OCI-LY1 (cell line): ENCODE measurements around the gene TRIM63.

Experiments
- H2AFZ ChIP-seq: fragments of 200-600 bp; sonication (generic), shearing (Covaris generic); 2 replicates; pipeline ENCODE4 v1.6.0; 2014; ENCODE audit warnings: antibody characterized with exemption, mild to moderate bottlenecking, low read length
- H3F3A ChIP-seq: fragments of 200-600 bp; sonication (generic), shearing (Covaris generic); 2 replicates; pipeline ENCODE4 v1.6.0; 2014; ENCODE audit warnings: mild to moderate bottlenecking, antibody characterized with exemption, low read length, moderate library complexity; ENCODE audit not compliant: insufficient read depth
- H3K27ac ChIP-seq: fragments of 200-600 bp; sonication (generic); 2 replicates; pipeline ENCODE4 v1.5.1; 2014; ENCODE audit warnings: low read length, mixed run types, mild to moderate bottlenecking, low read depth; ENCODE audit not compliant: poor library complexity, severe bottlenecking
- H3K27me3 ChIP-seq: fragments of 200-600 bp; sonication (generic); 2 replicates; pipeline ENCODE4 v1.6.0; 2014; ENCODE audit warnings: antibody characterized with exemption, mild to moderate bottlenecking, low read length, moderate library complexity; ENCODE audit not compliant: insufficient read depth
- H3K36me3 ChIP-seq: fragments of 200-600 bp; sonication (generic); 2 replicates; pipeline ENCODE4 v1.6.1; 2014; ENCODE audit warnings: mild to moderate bottlenecking, antibody characterized with exemption, low read length, moderate library complexity, mixed read lengths; ENCODE audit not compliant: insufficient read depth
- H3K4me1 ChIP-seq: fragments of 200-600 bp; sonication (generic); 2 replicates; pipeline ENCODE4 v1.5.1; 2014; ENCODE audit warnings: mild to moderate bottlenecking, low read length, moderate library complexity; ENCODE audit not compliant: insufficient read depth, severe bottlenecking
- H3K4me2 ChIP-seq: fragments of 200-600 bp; sonication (generic), shearing (Covaris generic); 2 replicates; pipeline ENCODE4 v1.6.1; 2014; ENCODE audit warnings: low read length
- H3K4me3 ChIP-seq: fragments of 200-600 bp; sonication (generic); 2 replicates; pipeline ENCODE4 v1.5.1; 2014; ENCODE audit warnings: low read length, low read depth, mild to moderate bottlenecking, mixed read lengths; ENCODE audit not compliant: poor library complexity, severe bottlenecking
- H3K79me2 ChIP-seq: fragments of 200-600 bp; shearing (Covaris generic); 2 replicates; pipeline ENCODE4 v1.6.1; 2016; ENCODE audit warnings: mixed run types, low read length, mixed read lengths; ENCODE audit not compliant: insufficient read depth
- H3K9ac ChIP-seq: fragments of 200-600 bp; sonication (generic), shearing (Covaris generic); 2 replicates; pipeline ENCODE4 v1.6.1; 2014; ENCODE audit warnings: mild to moderate bottlenecking, low read length, mixed read lengths
- H3K9me2 ChIP-seq: fragments of 200-600 bp; sonication (generic), shearing (Covaris generic); 2 replicates; pipeline ENCODE4 v1.6.1; 2014; ENCODE audit warnings: low read depth, mild to moderate bottlenecking, low read length, mixed read lengths
- H3K9me3 ChIP-seq: fragments of 200-600 bp; shearing (Covaris generic); 2 replicates; pipeline ENCODE4 v1.6.1; 2014; ENCODE audit warnings: low read length, mixed read lengths
- H4K20me1 ChIP-seq: fragments of 200-600 bp; sonication (generic), shearing (Covaris generic); 2 replicates; pipeline ENCODE4 v1.6.0; 2016; ENCODE audit warnings: mild to moderate bottlenecking, low read length; ENCODE audit not compliant: insufficient read depth
- CTCF ChIP-seq: fragments of 200-600 bp; sonication (generic), shearing (Covaris generic); IDR thresholded peaks from 2 replicates; pipeline ENCODE4 v1.5.1; 2017; ENCODE audit warnings: mild to moderate bottlenecking, antibody characterized with exemption, low read length, moderate library complexity, mixed read lengths
- EZH2 ChIP-seq: fragments of 200-600 bp; sonication (generic), shearing (Covaris generic); IDR thresholded peaks from 2 replicates; pipeline ENCODE4 v1.8.0; 2017; ENCODE audit warnings: borderline replicate concordance, mixed run types, mild to moderate bottlenecking, antibody characterized with exemption, low read length, moderate library complexity, mixed read lengths

Gene TRIM63

GRCh38 chr1:26023826-26024225 is 43.6 kb downstream of the TRIM63 start:
- Histone ChIP-seq H3K9me3 (no peaks in the 10 kb centered on the region), H3K9me2 (no peaks in the 10 kb centered on the region), H3K9ac (no peak overlapping the region), H3F3A (no peaks in the 10 kb centered on the region), H3K79me2 (no peaks in the 10 kb centered on the region), H3K27ac (no peak overlapping the region), H4K20me1 (no peaks in the 10 kb centered on the region), H2AFZ (no peak overlapping the region), H3K27me3 (0 out of 2 replicates have a peak, but pooled peaks cover 10% of the 10 kb centered on the region), H3K4me1 (no peaks in the 10 kb centered on the region), H3K4me2 (no peak overlapping the region), H3K36me3 (no peaks in the 10 kb centered on the region), H3K4me3 (no peak overlapping the region)
- TF ChIP-seq CTCF (no peak), EZH2 (no peak)

GRCh38 chr1:26023009-26023408 is 44.4 kb downstream of the TRIM63 start:
- no peaks in the 10 kb centered on the region for H4K20me1 ChIP-seq
- H3K4me2 ChIP-seq, result no peak overlapping the region
- no peaks in the 10 kb centered on the region for H3K9me2 ChIP-seq
- H3K4me1 ChIP-seq, result no peaks in the 10 kb centered on the region
- no peaks in the 10 kb centered on the region for H3K79me2 ChIP-seq
- no peak overlapping the region for H3K27ac ChIP-seq
- no peak overlapping the region for H3K4me3 ChIP-seq
- TF ChIP-seq CTCF (no peak), EZH2 (no peak)
- no peaks in the 10 kb centered on the region for H3K9me3 ChIP-seq
- no peaks in the 10 kb centered on the region for H3K36me3 ChIP-seq
- 0 out of 2 replicates have a peak, but pooled peaks cover 10% of the 10 kb centered on the region for H3K27me3 ChIP-seq
- H3K9ac ChIP-seq, result no peak overlapping the region
- H3F3A ChIP-seq, result no peaks in the 10 kb centered on the region
- H2AFZ ChIP-seq, result no peak overlapping the region

GRCh38 chr1:26022404-26022779 is 45.0 kb downstream of the TRIM63 start:
- Histone ChIP-seq H3K79me2 (no peaks in the 10 kb centered on the region), H4K20me1 (no peaks in the 10 kb centered on the region), H3K36me3 (no peaks in the 10 kb centered on the region), H3K27ac (no peak overlapping the region), H3F3A (no peaks in the 10 kb centered on the region), H3K4me2 (no peak overlapping the region), H3K4me1 (no peaks in the 10 kb centered on the region), H2AFZ (no peak overlapping the region), H3K4me3 (no peak overlapping the region), H3K27me3 (0 out of 2 replicates have a peak, but pooled peaks cover 13% of the 10 kb centered on the region), H3K9me3 (no peaks in the 10 kb centered on the region), H3K9me2 (no peaks in the 10 kb centered on the region), H3K9ac (no peak overlapping the region)
- TF ChIP-seq CTCF (no peak), EZH2 (no peak)
